Stimulated activated CD4-positive, alpha-beta T cell treated with anti-CD3 and anti-CD28 coated beads, Interleukin-1b, Interleukin-23, amount 100 ng/mL, for 1 hour (primary cell): Measurements from ENCODE around the gene SIPA1.
A peak's percentile ranks its signal among the peaks of the same experiment; 100 is the strongest.

ENCODE experiments used
- DNase-seq, 2 donors: peaks; one replicate each; pipeline ENCODE4 v3.0.0-alpha.2; 2020; ENCODE audit warnings: low read depth in 2 of 2

The SIPA1 gene

DNA sequence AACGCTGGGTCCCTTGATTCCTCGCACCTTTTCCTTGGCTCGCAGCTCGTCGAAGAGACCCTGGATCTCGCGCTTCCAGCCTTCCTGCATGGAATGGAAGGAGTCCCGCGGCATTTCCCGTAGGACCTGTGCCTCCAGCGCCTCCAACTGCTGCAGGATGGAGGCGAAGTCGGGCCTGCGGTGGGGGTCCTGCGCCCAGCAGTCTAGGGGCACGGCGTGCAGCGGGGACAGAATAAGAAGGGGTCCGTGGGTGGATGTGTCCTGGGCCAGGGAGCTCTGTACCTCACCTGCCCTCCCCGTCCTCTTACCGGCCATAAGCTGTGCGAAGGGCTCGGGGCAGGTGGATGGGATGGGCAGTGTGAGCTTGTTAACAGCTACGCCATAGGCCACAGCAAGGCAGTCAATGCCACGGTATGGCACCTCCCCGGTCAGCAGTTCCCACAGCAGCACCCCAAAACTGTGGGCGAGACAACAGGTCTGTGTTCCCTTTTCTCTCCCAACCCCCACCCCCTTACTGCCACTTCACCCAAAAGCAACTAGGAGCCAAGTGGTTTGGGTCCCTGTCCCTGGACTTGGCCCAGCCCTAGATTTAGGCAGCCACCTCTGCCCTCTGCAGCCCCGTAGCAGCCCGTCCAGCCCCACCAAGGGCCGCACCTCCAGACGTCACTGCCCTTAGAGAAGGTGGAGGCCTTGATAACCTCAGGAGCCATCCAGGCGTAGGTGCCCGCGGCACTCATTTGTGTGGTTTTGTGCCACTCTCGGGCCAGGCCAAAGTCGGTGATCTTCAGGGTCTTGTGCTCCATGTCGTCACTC lies 30.1 kb upstream of the SIPA1 start:
- no peak for DNase-seq

DNA sequence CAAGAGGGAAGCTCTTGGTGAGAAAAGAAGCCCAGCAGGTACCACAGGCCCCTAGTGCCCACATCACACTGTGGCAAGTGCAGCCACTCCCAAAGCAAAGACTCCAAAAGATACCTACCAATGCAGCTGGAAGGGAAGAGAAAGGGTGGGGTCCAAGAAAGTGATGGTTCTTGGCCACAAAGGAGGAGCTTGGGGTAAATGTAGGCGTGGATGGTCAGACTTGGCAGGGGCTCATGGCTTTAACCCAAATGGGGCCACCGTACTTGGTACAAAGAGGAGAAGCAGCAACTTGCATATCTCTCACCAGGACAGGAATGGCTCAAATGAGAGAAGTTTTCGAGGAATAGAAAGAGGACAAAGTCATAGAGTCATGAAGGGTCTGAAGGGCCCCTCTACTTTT lies 28.7 kb upstream of the SIPA1 start:
- DNase-seq = no peak

GRCh38 chr11:65609665-65610064 lies 28.2 kb upstream of the SIPA1 start:
- DNase-seq = no peak

GRCh38 chr11:65610404-65610803 lies 27.5 kb upstream of the SIPA1 start:
- no peak for DNase-seq

GRCh38 chr11:65611028-65611757 lies 26.7 kb upstream of the SIPA1 start:
- no peak for DNase-seq

GRCh38 chr11:65611758-65612603 lies 25.9 kb upstream of the SIPA1 start:
- DNase-seq = no peak

DNA sequence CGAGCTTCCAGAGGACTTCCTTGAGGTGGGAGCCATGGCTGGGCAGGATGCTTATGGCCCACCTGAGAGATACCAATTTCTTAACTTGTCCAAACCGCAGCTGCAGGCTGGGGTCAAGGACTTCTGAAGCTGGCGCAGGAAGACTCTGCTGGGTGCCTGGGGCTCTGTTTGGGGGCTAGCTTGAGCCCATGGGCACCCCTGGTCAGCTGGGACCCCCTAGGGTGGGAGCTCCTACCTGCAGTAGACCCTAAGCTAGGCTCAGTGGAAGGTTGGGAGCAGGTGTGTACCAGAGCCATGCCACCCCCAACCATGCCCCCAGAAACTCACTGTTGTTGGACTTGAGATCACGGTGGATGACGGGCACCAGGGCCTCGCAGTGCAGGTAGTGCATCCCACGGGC lies 25.2 kb upstream of the SIPA1 start:
- no peak for DNase-seq

GRCh38 chr11:65613091-65613928 lies 24.6 kb upstream of the SIPA1 start:
- DNase-seq = no peak

DNA sequence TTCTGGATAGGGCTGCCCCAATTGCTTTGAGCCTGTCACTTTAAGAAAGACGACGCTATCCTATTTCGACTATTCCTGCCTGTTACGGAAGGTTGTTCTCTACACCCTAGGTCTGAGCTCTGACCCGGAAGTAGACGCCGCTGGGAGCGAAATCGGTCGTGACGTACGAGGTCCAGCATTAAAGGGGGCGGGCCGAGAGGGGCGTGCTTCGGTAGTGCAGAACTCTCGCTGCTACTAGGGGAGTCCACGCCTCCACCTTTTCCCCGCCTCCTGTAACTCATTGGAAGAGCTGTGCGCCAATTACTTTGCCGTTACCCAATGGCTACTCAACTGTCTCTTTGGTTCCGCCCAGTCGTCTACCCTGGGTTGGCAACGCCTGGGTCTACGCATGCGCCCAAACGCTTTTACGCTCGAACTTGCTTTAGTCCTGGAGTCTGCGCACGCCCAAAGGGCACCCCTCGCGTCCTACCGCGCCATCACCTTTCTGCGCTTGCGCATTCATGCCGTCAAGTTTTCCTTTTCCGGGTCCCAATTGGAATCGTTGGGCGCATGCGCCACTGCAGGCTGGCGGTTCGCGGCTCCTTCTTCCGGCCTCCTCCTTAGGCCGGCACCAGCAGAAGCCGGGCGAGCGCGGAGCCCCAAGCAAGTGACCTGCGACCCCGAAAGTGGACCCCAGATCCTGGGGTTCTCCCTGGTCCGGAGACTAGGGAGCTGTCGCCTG lies 22.5 kb upstream of the SIPA1 start, which contains the start of gene PCNX3:
TSS of gene PCNX3 (plus strand) at position 548 of the 721 bp plus-strand sequence. CDS start 536 bp downstream, outside the sequence.
- DNase-seq = peak; percentile 98 to 100

GRCh38 chr11:65615950-65616574 lies 21.8 kb upstream of the SIPA1 start:
- DNase-seq = no peak

DNA sequence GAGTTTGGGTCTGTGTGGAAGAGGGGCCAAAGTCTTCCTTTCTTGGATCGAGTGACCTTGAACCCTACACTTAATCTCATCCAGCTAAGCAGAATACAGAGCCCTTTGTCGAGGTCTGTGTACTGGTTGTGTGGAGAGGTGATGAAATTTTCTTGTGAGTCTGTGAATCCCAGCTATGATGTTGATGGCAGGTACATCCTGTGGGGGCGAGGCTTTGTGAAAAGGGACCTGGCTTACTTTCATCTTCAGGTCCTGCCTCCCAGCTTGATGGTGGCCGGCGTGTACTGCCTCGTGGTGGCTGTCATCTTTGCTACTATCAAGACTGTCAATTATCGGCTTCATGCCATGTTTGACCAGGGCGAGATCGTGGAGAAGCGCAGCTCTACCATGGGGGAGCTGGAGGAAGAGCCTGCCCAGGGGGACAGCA lies 21.3 kb upstream of the SIPA1 start:
- DNase-seq = no peak

- DNase-seq = no peak
Measured at GRCh38 chr11:65617136-65617850, 20.6 kb upstream of the SIPA1 start.

DNA sequence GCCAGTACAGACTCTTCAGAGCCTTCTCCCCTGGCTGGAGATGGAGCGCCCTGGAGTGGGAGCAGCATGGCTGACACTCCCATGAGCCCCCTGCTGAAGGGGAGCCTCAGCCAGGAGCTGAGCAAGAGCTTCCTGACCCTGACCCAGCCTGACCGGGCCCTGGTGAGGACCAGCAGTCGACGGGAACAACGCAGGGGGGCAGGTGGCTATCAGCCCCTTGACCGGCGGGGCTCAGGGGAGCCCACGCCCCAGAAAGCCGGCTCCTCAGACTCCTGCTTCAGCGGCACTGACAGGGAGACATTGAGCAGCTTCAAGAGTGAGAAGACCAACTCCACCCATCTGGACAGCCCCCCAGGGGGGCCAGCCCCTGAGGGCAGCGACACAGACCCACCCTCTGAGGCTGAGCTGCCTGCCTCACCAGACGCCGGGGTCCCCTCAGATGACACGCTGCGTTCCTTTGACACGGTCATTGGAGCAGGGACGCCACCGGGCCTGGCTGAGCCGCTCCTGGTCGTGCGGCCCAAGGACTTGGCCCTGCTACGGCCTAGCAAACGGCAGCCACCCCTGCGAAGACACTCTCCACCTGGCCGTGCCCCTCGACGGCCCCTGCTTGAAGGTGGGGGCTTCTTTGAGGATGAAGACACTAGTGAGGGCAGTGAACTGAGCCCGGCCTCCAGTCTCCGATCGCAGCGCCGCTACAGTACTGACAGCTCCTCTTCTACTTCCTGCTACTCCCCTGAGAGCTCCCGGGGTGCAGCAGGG lies 19.7 kb upstream of the SIPA1 start:
- no peak for DNase-seq

- no peak for DNase-seq
Measured at GRCh38 chr11:65618763-65619162, 19.1 kb upstream of the SIPA1 start.

GRCh38 chr11:65619281-65619928 lies 18.5 kb upstream of the SIPA1 start:
- DNase-seq = no peak

DNA sequence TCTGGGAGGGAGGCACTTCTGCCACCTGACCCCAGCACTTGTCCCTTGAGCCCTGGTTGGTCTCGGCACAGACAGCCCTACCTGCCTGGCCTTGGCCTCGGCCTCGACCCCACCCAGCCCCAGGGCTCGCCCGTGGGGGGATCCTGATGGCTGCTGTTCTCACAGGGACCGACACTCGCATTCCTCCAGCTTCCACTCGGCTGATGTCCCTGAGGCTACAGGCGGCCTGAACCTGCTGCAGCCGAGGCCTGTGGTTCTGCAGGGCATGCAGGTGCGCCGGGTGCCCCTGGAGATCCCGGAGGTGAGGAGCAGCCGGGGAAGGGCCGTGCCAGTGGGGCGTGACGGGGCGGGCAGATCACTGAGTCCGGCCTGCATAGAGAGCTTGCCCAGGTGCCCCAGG lies 17.2 kb upstream of the SIPA1 start:
- DNase-seq = no peak

- no peak for DNase-seq
Measured at GRCh38 chr11:65621460-65621859, 16.4 kb upstream of the SIPA1 start.

- no peak for DNase-seq
Measured at GRCh38 chr11:65622011-65622410, 15.9 kb upstream of the SIPA1 start.
